ENCODE results near the gene YPEL3. TPM values are rescaled to one million over a fixed set of nuclear protein-coding genes. Genes with fewer than 3 reads are reported as not detected.
"Not testable (repeated sequence)": the region's sequence is repeated elsewhere in the genome, so short reads cannot be mapped to it uniquely, and the experiment has no call there.

The YPEL3 gene
- polyA plus RNA-seq, 4 donors: 44.5 to 78.0 (median 68.7) TPM

GRCh38 chr16:30119428-30119827 is 23.4 kb upstream of the YPEL3 start:
- no peak for DNase-seq (ENCODE audit: low read depth in 4 of 4, low spot score in 2 of 4)

GRCh38 chr16:30117768-30118167 is 21.8 kb upstream of the YPEL3 start:
- DNase-seq (ENCODE audit: low read depth in 4 of 4, low spot score in 2 of 4): no peak

GRCh38 chr16:30116291-30117207 is 20.5 kb upstream of the YPEL3 start:
- no peak for DNase-seq (ENCODE audit: low read depth in 4 of 4, low spot score in 2 of 4)

GRCh38 chr16:30115238-30115637 is 19.2 kb upstream of the YPEL3 start:
- no peak for DNase-seq (ENCODE audit: low read depth in 4 of 4, low spot score in 2 of 4)

- DNase-seq (ENCODE audit: low read depth in 4 of 4, low spot score in 2 of 4): not testable (repeated sequence)
These were observed 18.8 kb upstream of the YPEL3 start for GRCh38 chr16:30114833-30115232.

GRCh38 chr16:30114411-30114810 is 18.4 kb upstream of the YPEL3 start:
- no peak for DNase-seq (ENCODE audit: low read depth in 4 of 4, low spot score in 2 of 4)

- DNase-seq (ENCODE audit: low read depth in 4 of 4, low spot score in 2 of 4): no peak
These were observed 17.8 kb upstream of the YPEL3 start for GRCh38 chr16:30113711-30114333.

GRCh38 chr16:30113031-30113710 is 17.2 kb upstream of the YPEL3 start, which contains the start of gene GDPD3:
Gene GDPD3 (minus strand): TSS chr16:30113537. CDS start chr16:30113478, 59 bp downstream.
- no peak for DNase-seq (ENCODE audit: low read depth in 4 of 4, low spot score in 2 of 4)

- no peak for DNase-seq (ENCODE audit: low read depth in 4 of 4, low spot score in 2 of 4)
These were observed 16.4 kb upstream of the YPEL3 start for GRCh38 chr16:30112197-30113030.

- DNase-seq (ENCODE audit: low read depth in 4 of 4, low spot score in 2 of 4): no peak
These were observed 14.6 kb upstream of the YPEL3 start for GRCh38 chr16:30110661-30111060.

- DNase-seq (ENCODE audit: low read depth in 4 of 4, low spot score in 2 of 4): no peak
These were observed 12.2 kb upstream of the YPEL3 start for GRCh38 chr16:30108059-30108850.

GRCh38 chr16:30104492-30104891 is 8.5 kb upstream of the YPEL3 start:
- no peak for DNase-seq (ENCODE audit: low read depth in 4 of 4, low spot score in 2 of 4)

GRCh38 chr16:30104090-30104489 is 8.1 kb upstream of the YPEL3 start:
- no peak for DNase-seq (ENCODE audit: low read depth in 4 of 4, low spot score in 2 of 4)

GRCh38 chr16:30096862-30097563 is 1.0 kb upstream of the YPEL3 start:
- DNase-seq (ENCODE audit: low read depth in 4 of 4, low spot score in 2 of 4): no peak

GRCh38 chr16:30095166-30096078 is 591 bp downstream of the YPEL3 start:
- DNase-seq (ENCODE audit: low read depth in 4 of 4, low spot score in 2 of 4): no peak

- DNase-seq (ENCODE audit: low read depth in 4 of 4, low spot score in 2 of 4): no peak
These were observed 1.4 kb downstream of the YPEL3 start for GRCh38 chr16:30094541-30095165.

GRCh38 chr16:30092373-30093010 is 3.5 kb downstream of the YPEL3 start:
- peak in 3 of 4 donors; percentile 42 to 60 (median 54) for DNase-seq (ENCODE audit: low read depth in 4 of 4, low spot score in 2 of 4)
